ENCODE data around the gene ZFP90. TPM values are rescaled to one million over a fixed set of nuclear protein-coding genes. Genes with fewer than 3 reads are reported as not detected.
"Not testable (repeated sequence)": the region's sequence is repeated elsewhere in the genome, so short reads cannot be mapped to it uniquely, and the experiment has no call there.

ZFP90 gene
- polyA plus RNA-seq (2013, experiment 1 of 2; ENCODE audit: insufficient read length) = 13.3 TPM
- 15.4 TPM for polyA plus RNA-seq (2013, experiment 2 of 2; ENCODE audit: insufficient read length)

GRCh38 chr16:68538880-68539701 is at the start of gene ZFP90:
ZFP90 (plus strand) TSS chr16:68539291; CDS start chr16:68539793, 502 bp downstream.
- peak; percentile 89 for DNase-seq

- no peak for DNase-seq
These were observed 48.7 kb upstream of the ZFP90 start for GRCh38 chr16:68490358-68490757.

- DNase-seq = no peak
These were observed 48.1 kb upstream of the ZFP90 start for GRCh38 chr16:68490829-68491575.

GRCh38 chr16:68491576-68491950 is 47.5 kb upstream of the ZFP90 start:
- no peak for DNase-seq

GRCh38 chr16:68492151-68492542 is 46.9 kb upstream of the ZFP90 start:
- DNase-seq = no peak

GRCh38 chr16:68492543-68493411 is 46.3 kb upstream of the ZFP90 start:
- no peak for DNase-seq

- no peak for DNase-seq
These were observed 45.5 kb upstream of the ZFP90 start for GRCh38 chr16:68493412-68494070.

GRCh38 chr16:68494261-68494660 is 44.8 kb upstream of the ZFP90 start:
- DNase-seq = not testable (repeated sequence)

- DNase-seq = no peak
These were observed 42.4 kb upstream of the ZFP90 start for GRCh38 chr16:68496689-68497088.

GRCh38 chr16:68499006-68499405 is 40.1 kb upstream of the ZFP90 start:
- DNase-seq = no peak

- DNase-seq = no peak
These were observed 35.8 kb upstream of the ZFP90 start for GRCh38 chr16:68503334-68503733.

- DNase-seq = no peak
These were observed 35.0 kb upstream of the ZFP90 start for GRCh38 chr16:68504066-68504465.

- no peak for DNase-seq
These were observed 32.6 kb upstream of the ZFP90 start for GRCh38 chr16:68506331-68507053.

- DNase-seq = no peak
These were observed 31.1 kb upstream of the ZFP90 start for GRCh38 chr16:68508013-68508412.

GRCh38 chr16:68508641-68509240 is 30.4 kb upstream of the ZFP90 start:
- DNase-seq = no peak

GRCh38 chr16:68509381-68509780 is 29.7 kb upstream of the ZFP90 start:
- DNase-seq = no peak

GRCh38 chr16:68510775-68511174 is 28.3 kb upstream of the ZFP90 start:
- no peak for DNase-seq

GRCh38 chr16:68512183-68512582 is 26.9 kb upstream of the ZFP90 start:
- no peak for DNase-seq

- no peak for DNase-seq
These were observed 26.3 kb upstream of the ZFP90 start for GRCh38 chr16:68512742-68513141.

- no peak for DNase-seq
These were observed 24.6 kb upstream of the ZFP90 start for GRCh38 chr16:68514511-68514910.

- no peak for DNase-seq
These were observed 21.4 kb upstream of the ZFP90 start for GRCh38 chr16:68517606-68518166.

Data from fibroblast of skin of scalp (primary cell).